Pancreas (tissue), 10 donors: ENCODE measurements around the gene THG1L. TPM values are rescaled to one million over a fixed set of nuclear protein-coding genes. Genes with fewer than 3 reads are reported as not detected.
"Not testable (repeated sequence)": the region's sequence is repeated elsewhere in the genome, so short reads cannot be mapped to it uniquely, and the experiment has no call there.

Experiments
- ATAC-seq, 4 donors: fragments of 200-7000 bp; cut with Tn5 transposase; one replicate each; pipeline versions ENCODE4 v1.8.0 to v1.9.1; 2020; ENCODE audit warnings: mild to moderate bottlenecking in 4 of 4, moderate library complexity in 4 of 4
- DNase-seq, 6 donors: peaks; one replicate each; pipeline ENCODE4 v3.0.0-alpha.2; 2020
- FAIRE-seq: peaks from 2 replicates; lab custom pipeline; 2012; peaks lifted over from hg19 to GRCh38; lab: Jason Lieb, UNC
- H3K27ac ChIP-seq, 4 donors: fragments of 200-600 bp; sonication (generic); 1 replicate in 3 of 4; 2 replicates in 1 of 4; pipeline versions ENCODE4 v1.5.0 to v1.8.0; 2020
- H3K27me3 ChIP-seq, 4 donors: fragments of 200-600 bp; one replicate each; pipeline ENCODE4 v1.8.0; 2021
- H3K36me3 ChIP-seq, 3 donors: fragments of 200-600 bp; sonication (generic) in 1 of 3; one replicate each; pipeline versions ENCODE4 v1.5.0 to v1.8.0; 2020 to 2021
- H3K4me1 ChIP-seq, 3 donors: fragments of 200-600 bp; one replicate each; pipeline ENCODE4 v1.8.0; 2021
- H3K4me3 ChIP-seq, 4 donors: fragments of 200-600 bp; sonication (generic) in 2 of 4; one replicate each; pipeline versions ENCODE4 v1.5.0 to v1.8.0; 2020 to 2021
- H3K9me3 ChIP-seq, 4 donors: fragments of 200-600 bp; one replicate each; pipeline ENCODE4 v1.8.0; 2021
- WGBS, 2 donors: extraction: QIAGEN DNeasy Blood & Tissue Kit; methylation state at CpG; one replicate each; pipeline ENCODE4 v1.1.7; 2013; 5-methylcytosine and 5-hydroxymethylcytosine counted together
- intact Hi-C, 3 donors: fragments of 100-400 bp; cut with DNase I; formaldehyde crosslinking; loops; one replicate each; pipeline versions ENCODE4 v1.11.1 to v1.14.2; 2022
- polyA plus RNA-seq, 2 donors: library from polyadenylated mRNA; stranded (reverse); fragments of 200-250 nt; gene quantifications; one replicate each; pipeline ENCODE4 v1.2.3, GENCODE V29; 2013
- total RNA-seq, 6 donors: library from RNA; stranded (reverse); fragmentation: NEBNext Ultra II Directional in 4 of 6; extraction: Animal tissue kit (Norgen Biotek cat#: 25700) in 4 of 6; gene quantifications; one replicate each; pipeline versions ENCODE4 v1.2.1 to v1.2.4, GENCODE V29; 2021 to 2023
- TF ChIP-seq, protein P1 (sequence below), 4 donors: fragments of 200-600 bp; sonication (generic) in 3 of 4; IDR thresholded peaks; one replicate each; pipeline versions ENCODE4 v1.5.0 to v1.8.0; 2021; ENCODE audit warnings: antibody characterized with exemption in 4 of 4
- donor health status: healthy with polysubstance abuse.
- donor health status: DM: no; HTN: no; CAD: no; lungs with moderate emphysema.
- donor health status: DM: no; HTN: no; CAD: no.
- donor health status: control.
- donor health status: control.
- donor health status: Bipolar disorder and iron deficiency.
- donor health status: DM: yes; HTN: yes; CAD: no.
- donor health status: DM: no; HTN: no; CAD: no.
- donor health status: DM: no; HTN: no; CAD: no.
- donor health status: DM: yes; HTN: yes; CAD: no.

Gene THG1L
- total and polyA plus RNA-seq, 8 donors = 5.7 to 10.8 (median 8.3) TPM

DNA sequence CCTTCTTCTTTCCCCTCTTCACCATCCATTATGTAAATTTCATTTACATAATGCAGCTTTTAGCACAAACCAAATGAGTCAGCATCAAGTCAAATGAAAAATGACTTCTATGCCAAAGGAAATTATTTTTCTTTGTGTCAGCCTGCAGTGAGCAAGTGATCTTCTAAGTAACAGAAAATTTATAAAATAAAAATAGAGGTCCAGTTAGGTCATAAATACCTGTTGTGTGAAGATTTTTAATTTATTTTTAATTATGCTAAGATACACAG lies 16.7 kb upstream of the THG1L start:
- Histone ChIP-seq H3K4me3 (no peak overlapping the region), H3K27ac (no peak overlapping the region), H3K36me3 (no peaks in the 10 kb centered on the region), H3K4me1 (no peaks in the 10 kb centered on the region), H3K9me3 (no peaks in the 10 kb centered on the region), H3K27me3 (no peaks in the 10 kb centered on the region)
- TF ChIP-seq, protein P1, sequence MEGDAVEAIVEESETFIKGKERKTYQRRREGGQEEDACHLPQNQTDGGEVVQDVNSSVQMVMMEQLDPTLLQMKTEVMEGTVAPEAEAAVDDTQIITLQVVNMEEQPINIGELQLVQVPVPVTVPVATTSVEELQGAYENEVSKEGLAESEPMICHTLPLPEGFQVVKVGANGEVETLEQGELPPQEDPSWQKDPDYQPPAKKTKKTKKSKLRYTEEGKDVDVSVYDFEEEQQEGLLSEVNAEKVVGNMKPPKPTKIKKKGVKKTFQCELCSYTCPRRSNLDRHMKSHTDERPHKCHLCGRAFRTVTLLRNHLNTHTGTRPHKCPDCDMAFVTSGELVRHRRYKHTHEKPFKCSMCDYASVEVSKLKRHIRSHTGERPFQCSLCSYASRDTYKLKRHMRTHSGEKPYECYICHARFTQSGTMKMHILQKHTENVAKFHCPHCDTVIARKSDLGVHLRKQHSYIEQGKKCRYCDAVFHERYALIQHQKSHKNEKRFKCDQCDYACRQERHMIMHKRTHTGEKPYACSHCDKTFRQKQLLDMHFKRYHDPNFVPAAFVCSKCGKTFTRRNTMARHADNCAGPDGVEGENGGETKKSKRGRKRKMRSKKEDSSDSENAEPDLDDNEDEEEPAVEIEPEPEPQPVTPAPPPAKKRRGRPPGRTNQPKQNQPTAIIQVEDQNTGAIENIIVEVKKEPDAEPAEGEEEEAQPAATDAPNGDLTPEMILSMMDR (IDR thresholded peaks at IDR 0.05) = no peak
- no peak for FAIRE-seq
- no peak for ATAC-seq
- DNase-seq = no peak
- intact Hi-C loops = no loop called here

DNA sequence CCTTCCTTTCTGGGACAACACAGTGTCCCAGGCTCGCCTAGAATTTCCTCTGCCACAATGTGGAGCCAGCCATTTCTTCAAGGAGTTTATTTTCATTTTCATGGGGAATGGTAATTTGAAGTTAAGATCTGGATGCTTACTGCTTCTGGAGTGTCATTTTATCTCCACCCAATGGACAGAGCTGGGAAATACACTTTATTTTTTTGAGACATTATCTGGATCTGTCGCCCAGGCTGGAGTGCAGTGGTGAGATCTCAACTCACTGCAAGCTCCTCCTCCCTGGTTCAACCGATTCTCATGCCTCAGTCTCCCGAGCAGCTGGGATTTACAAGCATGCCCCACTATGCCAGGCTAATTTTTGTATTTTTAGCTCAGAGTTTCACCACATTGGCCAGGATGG lies 12.7 kb upstream of the THG1L start:
- WGBS, 2 donors = 7 to 14% methylated on average over 4 of the region's 4 CpGs
- DNase-seq = no peak
- no peaks in the 10 kb centered on the region for H3K9me3 ChIP-seq
- peak; percentile 51 for FAIRE-seq
- intact Hi-C loops = no loop called here
- ATAC-seq = peak in 3 of 4 donors; percentile 77 to 89 (median 85)
- H3K27me3 ChIP-seq = no peaks in the 10 kb centered on the region
- no peak overlapping the region for H3K27ac ChIP-seq
- no peaks in the 10 kb centered on the region for H3K36me3 ChIP-seq
- H3K4me3 ChIP-seq = no peak overlapping the region
- H3K4me1 ChIP-seq = no peaks in the 10 kb centered on the region
- TF ChIP-seq, protein P1 (IDR thresholded peaks at IDR 0.05) = peak in 3 of 4 donors; percentile 17 to 19 (median 18)

DNA sequence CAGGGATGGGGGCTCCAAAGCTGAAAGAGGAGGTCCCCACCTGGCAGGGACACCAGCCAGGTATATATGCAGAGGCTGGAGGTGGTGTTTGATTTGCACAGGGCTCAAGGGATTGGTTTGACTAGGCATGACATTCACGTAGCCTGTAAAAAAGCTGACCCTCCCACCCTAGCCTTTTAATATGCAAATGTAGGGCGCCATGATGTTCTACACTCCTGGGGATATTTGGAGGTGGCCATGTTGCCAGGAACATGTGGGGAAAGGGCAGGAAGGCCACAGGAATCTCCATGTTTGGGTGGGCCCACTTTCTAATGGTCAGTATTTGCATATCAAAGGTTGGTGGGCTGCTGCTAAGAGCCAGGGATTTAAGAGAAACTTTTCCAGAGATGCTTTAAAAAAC lies 12.0 kb upstream of the THG1L start:
- ATAC-seq = no peak
- WGBS, 2 donors = 77 to 92% methylated on average over 2 of the region's 2 CpGs
- FAIRE-seq = no peak
- Histone ChIP-seq H3K27ac (no peak overlapping the region), H3K36me3 (no peaks in the 10 kb centered on the region), H3K4me3 (no peak overlapping the region), H3K9me3 (no peaks in the 10 kb centered on the region), H3K27me3 (no peaks in the 10 kb centered on the region), H3K4me1 (no peaks in the 10 kb centered on the region)
- TF ChIP-seq, protein P1 (IDR thresholded peaks at IDR 0.05) = no peak
- intact Hi-C loops = no loop called here
- no peak for DNase-seq

DNA sequence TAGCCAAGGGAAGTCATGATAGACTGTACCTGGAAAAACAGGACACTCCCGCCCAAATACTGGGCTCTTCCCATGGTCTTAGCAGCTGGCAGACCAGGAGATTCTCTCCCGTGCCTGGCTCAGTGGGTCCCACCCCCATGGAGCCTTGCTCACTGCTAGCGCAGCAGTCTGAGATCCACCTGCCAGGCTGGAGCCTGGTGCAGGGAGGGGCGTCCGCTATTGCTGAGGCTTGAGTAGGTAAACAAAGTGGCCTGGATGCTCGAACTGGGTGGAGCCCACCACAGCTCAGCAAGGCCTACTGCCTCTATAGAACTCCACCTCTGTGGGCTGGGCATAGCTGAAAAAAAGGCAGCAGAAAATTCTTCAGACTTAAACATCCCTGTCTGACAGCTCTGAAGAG lies 10.1 kb upstream of the THG1L start:
- Histone ChIP-seq H3K9me3 (no peaks in the 10 kb centered on the region), H3K4me3 (no peak overlapping the region), H3K27ac (no peak overlapping the region), H3K27me3 (no peaks in the 10 kb centered on the region), H3K4me1 (no peaks in the 10 kb centered on the region), H3K36me3 (no peaks in the 10 kb centered on the region)
- DNase-seq (no peak), ATAC-seq (no peak), FAIRE-seq (no peak)
- TF ChIP-seq, protein P1 (IDR thresholded peaks at IDR 0.05) = no peak
- WGBS, 2 donors = 74 to 85% methylated on average over 6 of the region's 6 CpGs
- intact Hi-C loops = no loop called here

DNA sequence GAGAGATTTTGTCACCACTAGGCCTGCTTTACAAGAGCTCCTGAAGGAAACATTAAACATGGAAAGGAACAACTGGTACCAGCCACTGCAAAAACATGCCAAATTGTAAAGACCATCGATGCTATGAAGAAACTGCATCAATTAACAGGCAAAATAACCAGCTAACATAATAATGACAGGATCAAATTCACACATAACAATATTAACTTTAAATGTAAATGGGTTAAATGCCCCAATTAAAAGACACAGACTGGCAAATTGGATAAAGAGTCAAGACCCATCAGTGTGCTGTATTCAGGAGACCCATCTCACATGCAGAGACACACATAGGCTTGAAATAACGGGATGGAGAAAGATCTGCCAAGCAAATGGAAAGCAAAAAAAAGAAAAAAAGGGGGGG lies 8.3 kb upstream of the THG1L start:
- H3K9me3 ChIP-seq, H3K4me3 ChIP-seq, ATAC-seq, H3K27me3 ChIP-seq, H3K27ac ChIP-seq, H3K4me1 ChIP-seq, H3K36me3 ChIP-seq, DNase-seq, intact Hi-C loops, FAIRE-seq: not testable (repeated sequence)
- WGBS, 2 donors = 76 to 90% methylated on average over 2 of the region's 2 CpGs

DNA sequence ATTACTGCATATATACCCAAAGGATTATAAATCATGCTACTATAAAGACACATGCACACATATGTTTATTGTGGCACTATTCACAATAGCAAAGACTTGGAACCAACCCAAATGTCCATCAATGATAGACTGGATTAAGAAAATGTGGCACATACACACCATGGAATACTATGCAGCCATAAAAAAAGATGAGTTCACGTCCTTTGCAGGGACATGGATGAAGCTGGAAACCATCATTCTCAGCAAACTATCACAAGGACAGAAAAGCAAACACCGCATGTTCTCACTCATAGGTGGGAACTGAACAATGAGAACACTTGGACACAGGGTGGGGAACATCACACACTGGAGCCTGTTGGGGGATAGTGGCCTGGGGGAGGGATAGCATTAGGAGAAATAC lies 4.6 kb upstream of the THG1L start:
- WGBS, 2 donors = 81 to 91% methylated on average over 2 of the region's 2 CpGs
- H3K36me3 ChIP-seq, H3K27ac ChIP-seq, intact Hi-C loops, FAIRE-seq, ATAC-seq, DNase-seq, H3K9me3 ChIP-seq, H3K4me3 ChIP-seq, H3K27me3 ChIP-seq, H3K4me1 ChIP-seq: not testable (repeated sequence)

DNA sequence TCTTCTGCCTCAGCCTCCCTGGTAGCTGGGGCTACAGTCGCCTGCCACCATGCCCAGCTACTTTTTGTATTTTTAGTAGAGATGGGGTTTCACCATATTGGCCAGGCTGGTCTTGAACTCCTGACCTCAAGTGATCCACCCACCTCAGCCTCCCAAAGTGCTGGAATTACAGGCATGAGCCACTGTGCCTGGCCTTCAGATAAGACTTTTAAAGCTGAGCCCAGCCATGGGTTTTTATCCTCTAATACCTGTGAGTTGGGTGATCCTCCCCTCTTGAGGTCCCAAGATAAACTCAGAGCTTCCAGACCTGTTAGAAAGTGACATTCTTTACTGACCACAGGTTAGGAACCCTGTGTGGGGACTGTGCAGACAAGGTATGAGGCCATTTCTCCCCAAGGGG lies 3.4 kb upstream of the THG1L start:
- intact Hi-C loops, H3K36me3 ChIP-seq, ATAC-seq, H3K9me3 ChIP-seq, FAIRE-seq, H3K27me3 ChIP-seq, DNase-seq, H3K4me3 ChIP-seq, H3K4me1 ChIP-seq, H3K27ac ChIP-seq: not testable (repeated sequence)
- WGBS, 2 donors = 69 to 93% methylated on average over 1 of the region's 1 CpG
